ENCODE results near the gene NDUFA8.

NDUFA8 gene

GRCh38 chr9:122143296-122143695 is 16.3 kb downstream of the NDUFA8 start:
- Histone ChIP-seq H3K4me1 (ENCODE audit: insufficient read depth, poor library complexity, severe bottlenecking) (peaks cover 4% of the 10 kb centered on the region), H3K4me3 (ENCODE audit: severe bottlenecking) (no peak overlapping the region), H3K9me3 (ENCODE audit: severe bottlenecking) (no peaks in the 10 kb centered on the region), H3K36me3 (ENCODE audit: low read depth) (peaks cover 52% of the 10 kb centered on the region), H3K27me3 (ENCODE audit: insufficient read depth, poor library complexity, severe bottlenecking) (no peaks in the 10 kb centered on the region), H3K27ac (ENCODE audit: poor library complexity, severe bottlenecking) (no peak overlapping the region)
- ATAC-seq (ENCODE audit: low read depth) (no peak), DNase-seq (ENCODE audit: low spot score) (no peak)
- TF ChIP-seq CTCF (IDR thresholded peaks at IDR 0.05; ENCODE audit: poor library complexity, severe bottlenecking): no peak

GRCh38 chr9:122141671-122142070 is 17.9 kb downstream of the NDUFA8 start:
- Histone ChIP-seq H3K4me1 (ENCODE audit: insufficient read depth, poor library complexity, severe bottlenecking) (peaks cover 4% of the 10 kb centered on the region), H3K9me3 (ENCODE audit: severe bottlenecking) (no peaks in the 10 kb centered on the region), H3K27ac (ENCODE audit: poor library complexity, severe bottlenecking) (no peak overlapping the region), H3K27me3 (ENCODE audit: insufficient read depth, poor library complexity, severe bottlenecking) (no peaks in the 10 kb centered on the region), H3K36me3 (ENCODE audit: low read depth) (peaks cover 36% of the 10 kb centered on the region), H3K4me3 (ENCODE audit: severe bottlenecking) (no peak overlapping the region)
- ATAC-seq (ENCODE audit: low read depth): no peak
- no peak for TF ChIP-seq CTCF (IDR thresholded peaks at IDR 0.05; ENCODE audit: poor library complexity, severe bottlenecking)
- DNase-seq (ENCODE audit: low spot score): no peak

GRCh38 chr9:122140368-122141193 is 19.0 kb downstream of the NDUFA8 start:
- no peak for DNase-seq (ENCODE audit: low spot score)
- Histone ChIP-seq H3K27ac (ENCODE audit: poor library complexity, severe bottlenecking) (no peak overlapping the region), H3K36me3 (ENCODE audit: low read depth) (peaks cover 25% of the 10 kb centered on the region), H3K27me3 (ENCODE audit: insufficient read depth, poor library complexity, severe bottlenecking) (no peaks in the 10 kb centered on the region), H3K4me1 (ENCODE audit: insufficient read depth, poor library complexity, severe bottlenecking) (peaks cover 4% of the 10 kb centered on the region), H3K4me3 (ENCODE audit: severe bottlenecking) (no peak overlapping the region), H3K9me3 (ENCODE audit: severe bottlenecking) (no peaks in the 10 kb centered on the region)
- ATAC-seq (ENCODE audit: low read depth): peak; percentile 60
- no peak for TF ChIP-seq CTCF (IDR thresholded peaks at IDR 0.05; ENCODE audit: poor library complexity, severe bottlenecking)

- no peak for TF ChIP-seq CTCF (IDR thresholded peaks at IDR 0.05; ENCODE audit: poor library complexity, severe bottlenecking)
- Histone ChIP-seq H3K36me3 (ENCODE audit: low read depth) (peaks cover 6% of the 10 kb centered on the region), H3K9me3 (ENCODE audit: severe bottlenecking) (no peaks in the 10 kb centered on the region), H3K4me3 (ENCODE audit: severe bottlenecking) (no peak overlapping the region), H3K27me3 (ENCODE audit: insufficient read depth, poor library complexity, severe bottlenecking) (no peaks in the 10 kb centered on the region), H3K4me1 (ENCODE audit: insufficient read depth, poor library complexity, severe bottlenecking) (peaks cover 4% of the 10 kb centered on the region), H3K27ac (ENCODE audit: poor library complexity, severe bottlenecking) (no peak overlapping the region)
- ATAC-seq (ENCODE audit: low read depth): peak; percentile 30; the same call in 1 of the 3 replicates
- DNase-seq (ENCODE audit: low spot score): no peak
Observed at GRCh38 chr9:122138560-122139268, 20.9 kb downstream of the NDUFA8 start.

GRCh38 chr9:122135529-122135859 is 24.1 kb downstream of the NDUFA8 start:
- H3K36me3 ChIP-seq (ENCODE audit: low read depth): no peaks in the 10 kb centered on the region
- no peak overlapping the region for H3K4me3 ChIP-seq (ENCODE audit: severe bottlenecking)
- H3K27ac ChIP-seq (ENCODE audit: poor library complexity, severe bottlenecking): no peak overlapping the region
- no peak for ATAC-seq (ENCODE audit: low read depth)
- TF ChIP-seq CTCF (IDR thresholded peaks at IDR 0.05; ENCODE audit: poor library complexity, severe bottlenecking): no peak
- peaks cover 4% of the 10 kb centered on the region for H3K4me1 ChIP-seq (ENCODE audit: insufficient read depth, poor library complexity, severe bottlenecking)
- DNase-seq (ENCODE audit: low spot score): no peak
- no peaks in the 10 kb centered on the region for H3K9me3 ChIP-seq (ENCODE audit: severe bottlenecking)
- H3K27me3 ChIP-seq (ENCODE audit: insufficient read depth, poor library complexity, severe bottlenecking): no peaks in the 10 kb centered on the region
